ENCODE results near the gene FAM222B.
A peak's percentile ranks its signal among the peaks of the same experiment; 100 is the strongest.

DNA sequence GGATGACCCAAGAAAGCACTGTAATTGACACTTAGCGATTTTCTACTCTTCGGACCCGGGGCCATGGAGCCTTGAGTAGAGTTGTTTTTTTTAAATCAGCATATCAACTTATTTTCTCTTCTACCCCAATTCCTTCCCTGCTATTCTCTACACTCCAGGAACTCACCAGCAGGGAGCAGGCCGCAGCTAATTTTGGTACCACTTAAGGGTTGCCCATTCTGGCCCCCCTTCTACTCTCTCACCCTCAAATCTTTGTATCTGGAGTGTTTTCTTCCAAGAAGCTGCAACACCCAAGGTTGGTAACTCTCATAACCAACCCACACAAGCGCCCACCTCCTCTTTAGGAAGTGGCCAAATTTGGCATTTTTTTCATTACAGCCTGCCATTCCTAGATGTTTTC, 6.7 kb upstream of the FAM222B start:
- TF ChIP-seq KDM1A (IDR thresholded peaks at IDR 0.05; ENCODE audit: low read depth) (no peak), POLR2A (IDR thresholded peaks at IDR 0.05; ENCODE audit: low read length) (no peak), NR3C1 (IDR thresholded peaks at IDR 0.05) (no peak), EHMT2 (IDR thresholded peaks at IDR 0.05; ENCODE audit: low read depth) (no peak), RAD21 (conservative IDR thresholded peaks at IDR 0.05 in 1 of 2, IDR thresholded peaks at IDR 0.05 in 1 of 2) (0 out of 5 replicates have a peak, but pooled peaks of 1 of the 2 experiments have one; percentile 7), POLR2AphosphoS2 (conservative IDR thresholded peaks at IDR 0.05; ENCODE audit: low read length) (no peak), RNF2 (IDR thresholded peaks at IDR 0.05; ENCODE audit: borderline replicate concordance, low read depth) (no peak)
- TF ChIP-seq, protein P1, sequence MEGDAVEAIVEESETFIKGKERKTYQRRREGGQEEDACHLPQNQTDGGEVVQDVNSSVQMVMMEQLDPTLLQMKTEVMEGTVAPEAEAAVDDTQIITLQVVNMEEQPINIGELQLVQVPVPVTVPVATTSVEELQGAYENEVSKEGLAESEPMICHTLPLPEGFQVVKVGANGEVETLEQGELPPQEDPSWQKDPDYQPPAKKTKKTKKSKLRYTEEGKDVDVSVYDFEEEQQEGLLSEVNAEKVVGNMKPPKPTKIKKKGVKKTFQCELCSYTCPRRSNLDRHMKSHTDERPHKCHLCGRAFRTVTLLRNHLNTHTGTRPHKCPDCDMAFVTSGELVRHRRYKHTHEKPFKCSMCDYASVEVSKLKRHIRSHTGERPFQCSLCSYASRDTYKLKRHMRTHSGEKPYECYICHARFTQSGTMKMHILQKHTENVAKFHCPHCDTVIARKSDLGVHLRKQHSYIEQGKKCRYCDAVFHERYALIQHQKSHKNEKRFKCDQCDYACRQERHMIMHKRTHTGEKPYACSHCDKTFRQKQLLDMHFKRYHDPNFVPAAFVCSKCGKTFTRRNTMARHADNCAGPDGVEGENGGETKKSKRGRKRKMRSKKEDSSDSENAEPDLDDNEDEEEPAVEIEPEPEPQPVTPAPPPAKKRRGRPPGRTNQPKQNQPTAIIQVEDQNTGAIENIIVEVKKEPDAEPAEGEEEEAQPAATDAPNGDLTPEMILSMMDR (IDR thresholded peaks at IDR 0.05) = no peak

All from A549 (cell line).